Neural cell (in vitro differentiated cells): ENCODE results near the gene ANK2.
"Not testable (repeated sequence)": the region's sequence is repeated elsewhere in the genome, so short reads cannot be mapped to it uniquely, and the experiment has no call there.

ENCODE experiments used
- EP300 ChIP-seq: fragments of 450-650 bp; conservative IDR thresholded peaks from 2 replicates; pipeline ENCODE4 v1.6.1; 2014; ENCODE audit warnings: antibody characterized with exemption, mild to moderate bottlenecking, moderate library complexity; ENCODE audit not compliant: poor library complexity, severe bottlenecking
- EZH2 ChIP-seq: fragments of 200-600, 300-800 bp; shearing (Covaris generic), sonication (generic); IDR thresholded peaks from 2 replicates; pipeline ENCODE4 v1.6.1; 2014; ENCODE audit warnings: antibody characterized with exemption, low read length, borderline replicate concordance, mild to moderate bottlenecking; ENCODE audit not compliant: insufficient read depth, poor library complexity, severe bottlenecking
- MXI1 ChIP-seq: fragments of 450-650 bp; conservative IDR thresholded peaks from 2 replicates; pipeline ENCODE4 v1.6.1; 2014; ENCODE audit warnings: antibody characterized with exemption, mild to moderate bottlenecking; ENCODE audit not compliant: poor library complexity, severe bottlenecking
- POLR2AphosphoS5 ChIP-seq: IDR thresholded peaks from 2 replicates; pipeline ENCODE4 v1.6.1; 2012
- RAD21 ChIP-seq: fragments of 450-650 bp; conservative IDR thresholded peaks from 2 replicates; pipeline ENCODE4 v1.6.1; 2014; ENCODE audit warnings: antibody characterized with exemption, mild to moderate bottlenecking, moderate library complexity
- SMC3 ChIP-seq: fragments of 450-650 bp; conservative IDR thresholded peaks from 2 replicates; pipeline ENCODE4 v1.6.1; 2014; ENCODE audit warnings: antibody characterized with exemption, mild to moderate bottlenecking, moderate library complexity; ENCODE audit not compliant: poor library complexity
- TAF1 ChIP-seq: IDR thresholded peaks from 2 replicates; pipeline ENCODE4 v1.6.1; 2012; ENCODE audit warnings: low read depth
- TF ChIP-seq, protein P1 (sequence below): fragments of 450-650 bp; IDR thresholded peaks from 2 replicates; pipeline ENCODE4 v1.5.1; 2014; ENCODE audit warnings: antibody characterized with exemption, mild to moderate bottlenecking, moderate library complexity; ENCODE audit not compliant: poor library complexity, severe bottlenecking
- TF ChIP-seq, protein P2 (sequence below): IDR thresholded peaks from 2 replicates; pipeline ENCODE4 v1.6.1; 2012; ENCODE audit warnings: borderline replicate concordance

GRCh38 chr4:113186220-113186619, 136.8 kb downstream of the ANK2 start:
- TF ChIP-seq, protein P1, sequence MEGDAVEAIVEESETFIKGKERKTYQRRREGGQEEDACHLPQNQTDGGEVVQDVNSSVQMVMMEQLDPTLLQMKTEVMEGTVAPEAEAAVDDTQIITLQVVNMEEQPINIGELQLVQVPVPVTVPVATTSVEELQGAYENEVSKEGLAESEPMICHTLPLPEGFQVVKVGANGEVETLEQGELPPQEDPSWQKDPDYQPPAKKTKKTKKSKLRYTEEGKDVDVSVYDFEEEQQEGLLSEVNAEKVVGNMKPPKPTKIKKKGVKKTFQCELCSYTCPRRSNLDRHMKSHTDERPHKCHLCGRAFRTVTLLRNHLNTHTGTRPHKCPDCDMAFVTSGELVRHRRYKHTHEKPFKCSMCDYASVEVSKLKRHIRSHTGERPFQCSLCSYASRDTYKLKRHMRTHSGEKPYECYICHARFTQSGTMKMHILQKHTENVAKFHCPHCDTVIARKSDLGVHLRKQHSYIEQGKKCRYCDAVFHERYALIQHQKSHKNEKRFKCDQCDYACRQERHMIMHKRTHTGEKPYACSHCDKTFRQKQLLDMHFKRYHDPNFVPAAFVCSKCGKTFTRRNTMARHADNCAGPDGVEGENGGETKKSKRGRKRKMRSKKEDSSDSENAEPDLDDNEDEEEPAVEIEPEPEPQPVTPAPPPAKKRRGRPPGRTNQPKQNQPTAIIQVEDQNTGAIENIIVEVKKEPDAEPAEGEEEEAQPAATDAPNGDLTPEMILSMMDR: not testable (repeated sequence)
- TF ChIP-seq POLR2AphosphoS5, SMC3, MXI1, EZH2, RAD21, EP300, TAF1: not testable (repeated sequence)
- TF ChIP-seq, protein P2, sequence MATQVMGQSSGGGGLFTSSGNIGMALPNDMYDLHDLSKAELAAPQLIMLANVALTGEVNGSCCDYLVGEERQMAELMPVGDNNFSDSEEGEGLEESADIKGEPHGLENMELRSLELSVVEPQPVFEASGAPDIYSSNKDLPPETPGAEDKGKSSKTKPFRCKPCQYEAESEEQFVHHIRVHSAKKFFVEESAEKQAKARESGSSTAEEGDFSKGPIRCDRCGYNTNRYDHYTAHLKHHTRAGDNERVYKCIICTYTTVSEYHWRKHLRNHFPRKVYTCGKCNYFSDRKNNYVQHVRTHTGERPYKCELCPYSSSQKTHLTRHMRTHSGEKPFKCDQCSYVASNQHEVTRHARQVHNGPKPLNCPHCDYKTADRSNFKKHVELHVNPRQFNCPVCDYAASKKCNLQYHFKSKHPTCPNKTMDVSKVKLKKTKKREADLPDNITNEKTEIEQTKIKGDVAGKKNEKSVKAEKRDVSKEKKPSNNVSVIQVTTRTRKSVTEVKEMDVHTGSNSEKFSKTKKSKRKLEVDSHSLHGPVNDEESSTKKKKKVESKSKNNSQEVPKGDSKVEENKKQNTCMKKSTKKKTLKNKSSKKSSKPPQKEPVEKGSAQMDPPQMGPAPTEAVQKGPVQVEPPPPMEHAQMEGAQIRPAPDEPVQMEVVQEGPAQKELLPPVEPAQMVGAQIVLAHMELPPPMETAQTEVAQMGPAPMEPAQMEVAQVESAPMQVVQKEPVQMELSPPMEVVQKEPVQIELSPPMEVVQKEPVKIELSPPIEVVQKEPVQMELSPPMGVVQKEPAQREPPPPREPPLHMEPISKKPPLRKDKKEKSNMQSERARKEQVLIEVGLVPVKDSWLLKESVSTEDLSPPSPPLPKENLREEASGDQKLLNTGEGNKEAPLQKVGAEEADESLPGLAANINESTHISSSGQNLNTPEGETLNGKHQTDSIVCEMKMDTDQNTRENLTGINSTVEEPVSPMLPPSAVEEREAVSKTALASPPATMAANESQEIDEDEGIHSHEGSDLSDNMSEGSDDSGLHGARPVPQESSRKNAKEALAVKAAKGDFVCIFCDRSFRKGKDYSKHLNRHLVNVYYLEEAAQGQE: not testable (repeated sequence)
